Activated CD4-positive, alpha-beta T cell treated with anti-CD3 and anti-CD28 coated beads for 24 hours (primary cell): ENCODE measurements around the gene KIAA0319L.
A peak's percentile ranks its signal among the peaks of the same experiment; 100 is the strongest.

Experiments
- DNase-seq, 2 donors: peaks; one replicate each; pipeline ENCODE4 v3.0.0-alpha.2; 2020; ENCODE audit warnings: low read depth in 2 of 2

KIAA0319L gene

GRCh38 chr1:35563166-35563565 is 6.0 kb upstream of the KIAA0319L start:
- no peak for DNase-seq

- no peak for DNase-seq
Measured at GRCh38 chr1:35561972-35562680, 4.9 kb upstream of the KIAA0319L start.

GRCh38 chr1:35561297-35561971 is 4.2 kb upstream of the KIAA0319L start:
- DNase-seq = no peak

- DNase-seq = no peak
Measured at GRCh38 chr1:35560256-35561225, 3.3 kb upstream of the KIAA0319L start.

GRCh38 chr1:35559317-35559944 is 2.2 kb upstream of the KIAA0319L start:
- no peak for DNase-seq

- no peak for DNase-seq
Measured at GRCh38 chr1:35558374-35559316, 1.4 kb upstream of the KIAA0319L start.

GRCh38 chr1:35557611-35558373 is 589 bp upstream of the KIAA0319L start, which contains the start of gene NCDN:
Gene NCDN, plus strand, starts transcription at chr1:35557799. Its CDS starts 392 bp downstream, at chr1:35558191.
- DNase-seq = peak; percentile 93 to 96

GRCh38 chr1:35556484-35557117 is 602 bp downstream of the KIAA0319L start:
- DNase-seq = no peak

- DNase-seq = no peak
Measured at GRCh38 chr1:35555601-35556477, 1.4 kb downstream of the KIAA0319L start.

- DNase-seq = no peak
Measured at GRCh38 chr1:35555212-35555584, 2.0 kb downstream of the KIAA0319L start.

GRCh38 chr1:35554266-35555211 is 2.7 kb downstream of the KIAA0319L start:
- DNase-seq = no peak

- DNase-seq = no peak
Measured at GRCh38 chr1:35553851-35554250, 3.4 kb downstream of the KIAA0319L start.

GRCh38 chr1:35546614-35547013 is 10.6 kb downstream of the KIAA0319L start:
- no peak for DNase-seq

- no peak for DNase-seq
Measured at GRCh38 chr1:35544976-35545375, 12.2 kb downstream of the KIAA0319L start.

- DNase-seq = no peak
Measured at GRCh38 chr1:35539824-35540261, 17.4 kb downstream of the KIAA0319L start.

- no peak for DNase-seq
Measured at GRCh38 chr1:35539073-35539823, 18.0 kb downstream of the KIAA0319L start.
